Transverse colon (tissue), 4 donors: ENCODE results near the gene RPL35. TPM values are rescaled to one million over a fixed set of nuclear protein-coding genes. Genes with fewer than 3 reads are reported as not detected.

Source experiments
- DNase-seq: peaks from one replicate; pipeline ENCODE4 v3.0.0-alpha.2; 2019
- H3K27ac ChIP-seq, 4 donors: fragments of 200-600 bp; sonication (generic); 2 replicates each; pipeline ENCODE4 v1.5.1; 2016 to 2018; ENCODE audit warnings: inconsistent platforms in 4 of 4
- H3K27me3 ChIP-seq: fragments of 200-600 bp; sonication (generic); 2 replicates; pipeline ENCODE4 v1.5.1; 2017; ENCODE audit warnings: inconsistent platforms
- H3K36me3 ChIP-seq, 4 donors: fragments of 200-600 bp; sonication (generic); 2 replicates each; pipeline ENCODE4 v1.5.1; 2017 to 2019; ENCODE audit warnings: inconsistent platforms in 4 of 4
- H3K4me1 ChIP-seq, 4 donors: fragments of 200-600 bp; sonication (generic); 2 replicates each; pipeline ENCODE4 v1.5.1; 2017 to 2020; ENCODE audit warnings: inconsistent platforms in 4 of 4
- H3K4me3 ChIP-seq, 4 donors: fragments of 200-600 bp; sonication (generic); 1 replicate in 1 of 4; 2 replicates in 3 of 4; pipeline versions ENCODE4 v1.5.1 to v1.6.1; 2017 to 2019; ENCODE audit warnings: inconsistent platforms in 4 of 4
- H3K9me3 ChIP-seq, 2 donors: fragments of 200-600 bp; sonication (generic); 2 replicates each; pipeline ENCODE4 v1.5.1; 2017 to 2019; ENCODE audit warnings: inconsistent platforms in 2 of 2
- CTCF ChIP-seq, 5 experiments: fragments of 200-600 bp in 3 of 5; fragments of 450-650 bp in 2 of 5; sonication (generic) in 3 of 5; IDR thresholded peaks; 1 replicate in 2 of 5; 2 replicates in 3 of 5; pipeline ENCODE4 v1.5.1; 2016 to 2017; ENCODE audit warnings: antibody characterized with exemption in 5 of 5, inconsistent platforms in 3 of 5, mild to moderate bottlenecking in 2 of 5, moderate library complexity in 1 of 5
- EP300 ChIP-seq: sonication (generic); formaldehyde crosslinking; IDR thresholded peaks from one replicate; pipeline ENCODE4 v1.6.1; 2017; ENCODE audit warnings: antibody characterized with exemption, low read depth
- POLR2A ChIP-seq: fragments of 450-650 bp; IDR thresholded peaks from one replicate; pipeline ENCODE4 v1.6.1; 2016; ENCODE audit warnings: antibody characterized with exemption, mild to moderate bottlenecking, moderate library complexity
- POLR2AphosphoS5 ChIP-seq, 3 donors: sonication (generic); formaldehyde crosslinking; IDR thresholded peaks; one replicate each; pipeline ENCODE4 v1.6.1; 2016; ENCODE audit warnings: antibody characterized with exemption in 3 of 3
- WGBS, 2 donors: methylation state at CpG; one replicate each; pipeline ENCODE4 v1.1.5; 2018; ENCODE audit warnings: low coverage in 1 of 2; 5-methylcytosine and 5-hydroxymethylcytosine counted together
- in situ Hi-C, 4 donors: fragments of 200-750 bp; cut with MboI; loops; one replicate each; pipeline versions ENCODE4 v1.15.0 to v1.15.1; 2017; ENCODE audit warnings: low sequenced_read_pairs in 3 of 4, low pct_ligation_motif_present in 1 of 4, low pct_unique_long_range_greater_than_20kb in 1 of 4
- intact Hi-C: fragments of 100-400 bp; cut with DNase I; formaldehyde crosslinking; loops from one replicate; pipeline ENCODE4 v1.15.1; 2023; ENCODE audit warnings: low total_unique reads
- total RNA-seq, 4 donors: library from RNA; depleted of rRNA; stranded (reverse); fragments of >200 nt; gene quantifications; one replicate each; pipeline ENCODE4 v1.1.0, GENCODE V29; 2016

The RPL35 gene
- total RNA-seq, 4 donors from 2014 or later = 498 to 3,953 (median 1,382) TPM

DNA sequence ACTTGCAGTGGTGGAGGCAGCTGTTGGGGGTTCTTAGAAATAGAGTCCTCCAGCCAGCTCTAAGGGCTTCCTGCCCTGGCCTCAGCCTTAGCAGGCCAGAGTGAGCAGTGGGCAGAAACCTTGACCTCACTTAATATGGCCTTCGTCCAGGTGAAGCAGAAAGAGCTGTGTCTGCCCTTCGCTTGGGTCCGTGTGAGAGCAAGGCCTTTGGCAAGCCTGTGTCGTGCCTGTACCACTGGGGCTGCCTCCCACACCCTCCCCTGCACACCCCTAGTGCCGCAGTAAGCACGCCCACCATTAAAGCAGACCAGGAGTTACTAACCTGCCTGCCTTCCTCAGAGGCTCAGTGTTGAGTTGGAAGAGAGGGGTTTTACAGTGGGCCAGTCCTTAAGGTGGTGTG, 13.7 kb upstream of the RPL35 start:
- in situ Hi-C loops = no loop called here
- 88% methylated on average over 6 of the region's 6 CpGs; no CpG with 5 or more reads in 1 of the 2 donors for WGBS, 2 donors
- no peaks in the 10 kb centered on the region for H3K27me3 ChIP-seq
- H3K36me3 ChIP-seq = peaks cover 0 to 32% (median 11%) of the 10 kb centered on the region in 4 donors
- intact Hi-C loops = no loop called here
- no peak overlapping the region for H3K4me3 ChIP-seq
- no peak overlapping the region for H3K27ac ChIP-seq
- TF ChIP-seq POLR2AphosphoS5 (IDR thresholded peaks at IDR 0.05) = no peak
- no peak for TF ChIP-seq POLR2A
- TF ChIP-seq CTCF (IDR thresholded peaks at IDR 0.05) = no peak
- no peak for TF ChIP-seq EP300
- peaks cover 13 to 29% (median 26%) of the 10 kb centered on the region in 4 donors for H3K4me1 ChIP-seq
- DNase-seq = no peak
- H3K9me3 ChIP-seq = no peaks in the 10 kb centered on the region

GRCh38 chr9:124873664-124874063, 11.9 kb upstream of the RPL35 start:
- DNase-seq = no peak
- Histone ChIP-seq H3K9me3 (no peaks in the 10 kb centered on the region), H3K4me1 (peaks cover 20 to 36% (median 34%) of the 10 kb centered on the region in 4 donors), H3K27me3 (no peaks in the 10 kb centered on the region), H3K4me3 (no peak overlapping the region), H3K36me3 (peaks cover 0 to 22% (median 10%) of the 10 kb centered on the region in 4 donors), H3K27ac (no peak overlapping the region)
- in situ Hi-C loops (no loop called here), intact Hi-C loops (no loop called here)
- 92% methylated on average over 14 of the region's 14 CpGs; no CpG with 5 or more reads in 1 of the 2 donors for WGBS, 2 donors
- TF ChIP-seq CTCF (IDR thresholded peaks at IDR 0.05) (no peak), EP300 (no peak), POLR2AphosphoS5 (IDR thresholded peaks at IDR 0.05) (no peak), POLR2A (no peak)

DNA sequence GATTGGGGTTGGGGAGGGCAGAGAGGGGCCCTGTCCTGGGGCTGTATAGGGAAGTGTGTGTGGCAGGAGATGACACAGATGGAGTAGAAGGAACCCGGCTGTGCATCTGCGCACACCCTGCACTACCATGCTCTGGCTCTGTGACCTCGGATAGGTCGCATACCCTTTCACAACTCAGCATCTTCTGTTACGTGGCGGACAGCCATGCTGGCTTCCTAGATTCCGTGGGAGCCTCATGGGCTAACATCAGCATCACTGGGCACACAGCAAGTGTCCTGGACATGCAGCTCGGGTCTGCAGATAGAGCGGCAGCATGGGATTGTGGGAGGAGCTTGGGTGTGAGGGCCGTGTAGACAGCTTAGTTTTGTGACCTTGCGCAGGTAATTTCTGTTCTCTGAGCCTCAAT, 9.4 kb upstream of the RPL35 start:
- intact Hi-C loops = no loop called here
- TF ChIP-seq POLR2AphosphoS5 (IDR thresholded peaks at IDR 0.05) = no peak
- no peak for TF ChIP-seq EP300
- TF ChIP-seq CTCF (IDR thresholded peaks at IDR 0.05) = no peak
- no peak for TF ChIP-seq POLR2A
- Histone ChIP-seq H3K36me3 (peaks cover 0 to 12% (median 6%) of the 10 kb centered on the region in 4 donors), H3K27me3 (no peaks in the 10 kb centered on the region), H3K4me3 (peak overlapping the region in 1 of 4 donors; percentile 90), H3K4me1 (peaks cover 26 to 44% (median 42%) of the 10 kb centered on the region in 4 donors), H3K9me3 (no peaks in the 10 kb centered on the region), H3K27ac (peak overlapping the region; percentile 94 to 100 (median 98))
- in situ Hi-C loops = no loop called here
- DNase-seq = no peak
- 60 to 71% methylated on average over 1 to 11 of the region's 11 CpGs for WGBS, 2 donors

DNA sequence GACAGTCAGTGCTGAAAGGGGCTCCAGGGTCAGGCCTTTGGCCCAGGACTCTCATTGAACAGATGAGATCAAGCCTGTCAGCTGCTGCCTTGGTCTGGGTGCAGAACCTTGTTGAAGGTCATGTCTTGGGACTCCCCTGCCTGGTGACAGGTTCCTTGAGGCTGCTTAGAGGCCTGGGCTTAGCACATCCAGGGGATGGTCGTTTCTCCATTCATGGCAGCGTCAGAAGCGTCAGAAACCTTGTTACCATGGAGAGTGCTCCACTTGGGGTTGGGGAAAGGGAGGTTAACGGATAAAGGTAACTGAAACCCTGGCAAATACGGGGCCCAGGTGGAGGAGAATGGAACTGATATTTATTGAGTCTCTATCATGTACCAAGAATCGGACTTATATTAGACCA, 9.0 kb upstream of the RPL35 start:
- intact Hi-C loops = no loop called here
- Histone ChIP-seq H3K9me3 (no peaks in the 10 kb centered on the region), H3K27me3 (no peaks in the 10 kb centered on the region), H3K4me1 (peaks cover 26 to 44% (median 42%) of the 10 kb centered on the region in 4 donors), H3K27ac (peak overlapping the region; percentile 94 to 100 (median 98)), H3K4me3 (peak overlapping the region in 3 of 4 donors; percentile 66 to 90 (median 89)), H3K36me3 (peaks cover 0 to 8% (median 4%) of the 10 kb centered on the region in 4 donors)
- WGBS, 2 donors = 53 to 55% methylated on average over 2 to 6 of the region's 6 CpGs
- in situ Hi-C loops = no loop called here
- no peak for TF ChIP-seq EP300
- TF ChIP-seq POLR2A = no peak
- DNase-seq = no peak
